HepG2 (cell line): ENCODE data around the gene MMP23B. TPM values are rescaled to one million over a fixed set of nuclear protein-coding genes. Genes with fewer than 3 reads are reported as not detected.

Source experiments
- ATAC-seq: fragments of 200-7000 bp; cut with Tn5 transposase; 3 replicates; pipeline ENCODE4 v1.9.1; 2020; ENCODE audit warnings: mild to moderate bottlenecking, moderate library complexity
- BruUV-seq: library from RNA; stranded (reverse); fragments of 400-500 nt; replicated peaks from 2 replicates; lab custom pipeline; 2021; lab: Mats Ljungman, UMichigan
- CTCF ChIA-PET: fragments of 300-600 bp; formaldehyde crosslinking; extraction: SDS; loops from one replicate; lab custom pipeline; 2021; ENCODE audit warnings: low total read pairs, inconsistent platforms, low intra/inter-chr PET ratio; lab: Yijun Ruan, JAX
- POLR2A ChIA-PET: fragments of 350-600 bp; sonication (Branson Sonifier 250); formaldehyde crosslinking; loops from one replicate; lab custom pipeline; 2020; ENCODE audit warnings: antibody characterized with exemption, inconsistent platforms; lab: Yijun Ruan, JAX
- DNase-seq: peaks from one replicate; pipeline ENCODE4 v3.0.0-alpha.2; 2015; ENCODE audit warnings: low spot score
- FAIRE-seq: peaks from 3 replicates; lab custom pipeline; 2011; peaks lifted over from hg19 to GRCh38; lab: Jason Lieb, UNC
- H2AFZ ChIP-seq: one replicate; pipeline ENCODE4 v1.6.1; 2011; ENCODE audit warnings: low read length, inconsistent platforms
- H3K27ac ChIP-seq: fragments of 300-600 bp; 3 replicates; pipeline ENCODE4 v1.8.0; 2011; ENCODE audit warnings: mixed run types, mild to moderate bottlenecking, mixed read lengths, low read length, inconsistent platforms; ENCODE audit not compliant: insufficient read depth; ENCODE audit errors: extremely low read length
- H3K27me3 ChIP-seq, 2 experiments: fragments of 200-600 bp in 1 of 2; 2 replicates in 1 of 2; 3 replicates in 1 of 2; pipeline versions ENCODE4 v1.6.0 to v1.8.0; 2011; ENCODE audit warnings: low read length in 2 of 2, mild to moderate bottlenecking in 2 of 2, moderate library complexity in 2 of 2, inconsistent platforms in 1 of 2; ENCODE audit not compliant: insufficient read depth in 2 of 2, control insufficient read depth in 1 of 2
- H3K36me3 ChIP-seq, 2 experiments: fragments of 200-600 bp in 1 of 2; replicated peaks in 1 of 2; 2 replicates in 1 of 2; 3 replicates in 1 of 2; pipeline versions ENCODE4 v1.5.1 to v1.8.0; 2011; ENCODE audit warnings: low read length in 2 of 2, inconsistent platforms in 1 of 2; ENCODE audit not compliant: insufficient read depth in 2 of 2, control insufficient read depth in 1 of 2
- H3K4me1 ChIP-seq: 2 replicates; pipeline ENCODE4 v1.5.1; 2012; ENCODE audit warnings: low read length, inconsistent platforms; ENCODE audit not compliant: insufficient read depth
- H3K4me2 ChIP-seq: 2 replicates; pipeline ENCODE4 v1.6.0; 2011; ENCODE audit warnings: low read depth, low read length, inconsistent platforms
- H3K4me3 ChIP-seq, 3 experiments: fragments of 200-600 bp in 1 of 3; sonication (generic), shearing (Covaris generic) in 1 of 3; replicated peaks in 1 of 3; 2 replicates each; pipeline ENCODE4 v1.5.1; 2011 to 2016; ENCODE audit warnings: low read length in 3 of 3, inconsistent platforms in 2 of 3, low read depth in 2 of 3, mild to moderate bottlenecking in 2 of 3, control low read depth in 1 of 3, mixed read lengths in 1 of 3; ENCODE audit not compliant: insufficient read depth in 1 of 3
- H3K79me2 ChIP-seq: one replicate; pipeline ENCODE4 v1.6.1; 2011; ENCODE audit warnings: low read length, inconsistent platforms; ENCODE audit not compliant: insufficient read depth
- H3K9ac ChIP-seq: 2 replicates; pipeline ENCODE4 v1.6.0; 2011; ENCODE audit warnings: mild to moderate bottlenecking, low read depth, low read length, inconsistent platforms; ENCODE audit not compliant: insufficient read depth
- H3K9me3 ChIP-seq: 2 replicates; pipeline ENCODE4 v1.5.1; 2012; ENCODE audit warnings: mild to moderate bottlenecking, low read length
- H4K20me1 ChIP-seq: 2 replicates; pipeline ENCODE4 v1.6.0; 2011; ENCODE audit warnings: inconsistent platforms, mild to moderate bottlenecking, low read length, moderate library complexity; ENCODE audit not compliant: insufficient read depth
- ASH2L ChIP-seq: fragments of 300-600, 200-600 bp; sonication (generic); IDR thresholded peaks from 2 replicates; pipeline ENCODE4 v1.7.0; 2017; ENCODE audit warnings: low read depth, mild to moderate bottlenecking, moderate library complexity, mixed read lengths, low read length; ENCODE audit not compliant: insufficient read length
- HCFC1 ChIP-seq: fragments of 150-350 bp; IDR thresholded peaks from 2 replicates; pipeline ENCODE4 v1.6.1; 2014; ENCODE audit warnings: low read depth, low read length
- HES4 ChIP-seq: sonication (generic); formaldehyde crosslinking; IDR thresholded peaks from 2 replicates; pipeline ENCODE4 v1.9.0; 2021; ENCODE audit warnings: mild to moderate bottlenecking, missing genetic modification reagents, borderline replicate concordance
- ISL2 ChIP-seq: sonication (generic); formaldehyde crosslinking; IDR thresholded peaks from 2 replicates; pipeline ENCODE4 v1.5.0; 2020; ENCODE audit warnings: missing genetic modification reagents
- KDM5A ChIP-seq: fragments of 200-600 bp; sonication (generic); IDR thresholded peaks from 2 replicates; pipeline ENCODE4 v1.7.0; 2018; ENCODE audit warnings: antibody characterized with exemption, mild to moderate bottlenecking, low read length, borderline replicate concordance
- MED1 ChIP-seq: sonication (generic); formaldehyde crosslinking; IDR thresholded peaks from 2 replicates; pipeline ENCODE4 v1.4.0; 2020; ENCODE audit warnings: missing genetic modification reagents
- NR2F1 ChIP-seq, 2 experiments: fragments of 450-650 bp in 1 of 2; formaldehyde crosslinking in 1 of 2; IDR thresholded peaks; 2 replicates each; pipeline versions ENCODE4 v1.5.0 to v1.6.1; 2016 to 2020; ENCODE audit warnings: mild to moderate bottlenecking in 1 of 2, missing compliant biosample characterization in 1 of 2, missing genetic modification reagents in 1 of 2, moderate library complexity in 1 of 2
- TMF1 ChIP-seq: sonication (generic); formaldehyde crosslinking; IDR thresholded peaks from 2 replicates; pipeline ENCODE4 v1.8.1; 2022; ENCODE audit warnings: low read depth, missing genetic modification reagents
- ZFY ChIP-seq: sonication (generic); formaldehyde crosslinking; IDR thresholded peaks from 2 replicates; pipeline ENCODE4 v1.4.0; 2020; ENCODE audit warnings: missing genetic modification reagents
- ZNF672 ChIP-seq: sonication (generic); formaldehyde crosslinking; IDR thresholded peaks from 2 replicates; pipeline ENCODE4 v1.8.1; 2022; ENCODE audit warnings: missing genetic modification reagents
- ZNF746 ChIP-seq: sonication (generic); formaldehyde crosslinking; IDR thresholded peaks from 2 replicates; pipeline ENCODE4 v1.8.0; 2022; ENCODE audit warnings: mild to moderate bottlenecking, missing genetic modification reagents
- ZNF777 ChIP-seq: sonication (generic); formaldehyde crosslinking; IDR thresholded peaks from 2 replicates; pipeline ENCODE4 v1.4.0; 2020; ENCODE audit warnings: missing genetic modification reagents
- WGBS: methylation state at CpG from one replicate; pipeline ENCODE4 v1.1.6; 2017; ENCODE audit warnings: low lambda C conversion rate; 5-methylcytosine and 5-hydroxymethylcytosine counted together
- in situ Hi-C: cut with HindIII; loops from 2 replicates; pipeline ENCODE4 v1.10.0; 2017; ENCODE audit warnings: low pct_unique_long_range_greater_than_20kb; ENCODE audit not compliant: extremely low pct_ligation_motif_present
- intact Hi-C: fragments of 100-400 bp; cut with micrococcal nuclease; formaldehyde crosslinking; loops from one replicate; pipeline ENCODE4 v1.10.0; 2022; ENCODE audit not compliant: unreplicated experiment
- polyA plus RNA-seq, 8 experiments: library from polyadenylated mRNA; depleted of rRNA in 3 of 8; stranded (reverse) in 7 of 8; unstranded in 1 of 8; fragments of >200 nt; fragmentation: Illumina TruSeq in 4 of 8; extraction: Trizol in 4 of 8; gene quantifications; 2 replicates each; pipeline versions ENCODE4 v1.2.1 to v1.2.3, GENCODE V29; 2011 to 2016; ENCODE audit warnings: low read depth in 4 of 8, missing spikeins in 1 of 8, mixed read lengths in 1 of 8; ENCODE audit not compliant: insufficient read depth in 1 of 8
- total RNA-seq, 5 experiments: library from RNA; depleted of rRNA; stranded (reverse); fragments of >200 nt; fragmentation: Illumina TruSeq; extraction: Trizol; gene quantifications; 2 replicates each; pipeline ENCODE4 v1.2.3, GENCODE V29; 2016; ENCODE audit warnings: low read depth in 1 of 5
- TF ChIP-seq, protein P1 (sequence below): sonication (generic); formaldehyde crosslinking; IDR thresholded peaks from 2 replicates; pipeline ENCODE4 v1.8.0; 2022; ENCODE audit warnings: mild to moderate bottlenecking, missing genetic modification reagents, moderate library complexity
- TF ChIP-seq, protein P2 (sequence below): sonication (generic); formaldehyde crosslinking; IDR thresholded peaks from 2 replicates; pipeline ENCODE4 v1.5.0; 2020; ENCODE audit warnings: missing genetic modification reagents, mild to moderate bottlenecking, borderline replicate concordance
- TF ChIP-seq, protein P3 (sequence below): sonication (generic); formaldehyde crosslinking; IDR thresholded peaks from 2 replicates; pipeline ENCODE4 v1.8.1; 2023; ENCODE audit warnings: mild to moderate bottlenecking, inconsistent platforms, moderate library complexity, missing genetic modification reagents, borderline replicate concordance
- TF ChIP-seq, protein P4 (sequence below): sonication (generic); formaldehyde crosslinking; IDR thresholded peaks from 2 replicates; pipeline ENCODE4 v1.8.0; 2022; ENCODE audit warnings: mild to moderate bottlenecking, missing genetic modification reagents; ENCODE audit not compliant: insufficient replicate concordance

Gene MMP23B
- total and polyA plus RNA-seq, 2 of the 13 experiments (the other 11 are each of a cell fraction or from before 2014, with no cell fraction given), result 0.61 to 0.75 TPM

DNA sequence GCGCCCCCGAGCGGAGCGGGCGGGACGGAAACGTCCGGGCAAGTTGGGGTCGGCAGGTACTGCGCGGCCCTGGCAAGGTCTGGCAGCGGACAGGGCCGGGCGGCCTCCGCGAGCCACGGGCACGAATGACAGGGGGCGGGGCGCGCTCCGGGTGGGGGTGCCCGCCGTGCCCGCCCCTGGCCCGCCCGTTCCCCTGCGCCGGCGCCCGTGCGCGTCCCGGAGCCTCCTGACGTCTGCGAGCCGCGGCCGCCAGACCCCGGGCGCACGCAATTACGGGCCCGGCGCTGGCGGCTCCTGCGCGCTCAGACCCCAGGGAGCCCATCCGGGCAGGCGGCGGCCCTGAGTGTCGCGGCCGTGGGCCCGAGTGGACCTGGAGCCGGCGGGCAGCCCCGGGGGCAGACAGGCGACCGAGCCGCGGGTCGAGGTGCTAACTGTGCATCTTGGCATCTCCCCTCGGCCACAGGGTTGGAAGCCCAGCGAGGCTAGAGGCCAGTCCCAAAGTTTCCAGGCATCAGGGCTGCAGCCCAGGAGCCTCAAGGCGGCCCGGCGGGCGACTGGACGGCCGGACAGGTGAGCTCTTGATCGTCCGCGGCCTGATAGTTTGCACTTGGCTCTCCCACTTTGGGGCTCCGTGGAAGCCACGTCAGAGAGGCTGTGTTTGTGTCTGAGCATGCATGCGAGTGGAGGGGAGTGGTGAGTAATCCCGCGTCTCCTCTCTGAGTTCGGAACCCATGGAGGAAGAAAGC, 15.8 kb upstream of the MMP23B start:
- ChIA-PET POLR2A (interaction anchor here (0.8 to 3.3 kb wide), 7 partner anchors 19 to 183 kb away, joined by 3 to 29 read pairs (median 4); no protein-coding TSS in a partner anchor), CTCF (no interaction called here)
- H3K27ac ChIP-seq, result peak overlapping the region; percentile 99
- peaks cover 1 to 14% of the 10 kb centered on the region in 2 experiments; a peak in 2 of 5 replicates for H3K36me3 ChIP-seq
- intact Hi-C loops, result no loop called here
- peaks cover 36% of the 10 kb centered on the region for H3K4me1 ChIP-seq
- in situ Hi-C loops, result loop anchor here (5.0 kb wide), 1 partner anchor 39 kb away; no protein-coding TSS in a partner anchor
- ATAC-seq (peak; percentile 1; the same call in 2 of the 3 replicates), DNase-seq (no peak), FAIRE-seq (no peak)
- H3K9ac ChIP-seq, result peak overlapping the region; percentile 100
- WGBS, result no CpG with 5 or more reads among the region's 80 CpGs
- BruUV-seq, result no TSS peak
- H3K9me3 ChIP-seq, result no peaks in the 10 kb centered on the region
- H3K27me3 ChIP-seq, result no peaks in the 10 kb centered on the region; a peak in 1 of 5 replicates
- no peak overlapping the region for H2AFZ ChIP-seq
- H4K20me1 ChIP-seq, result peaks cover 8% of the 10 kb centered on the region; the same call in 1 of the 2 replicates
- peak overlapping the region; percentile 91 for H3K4me2 ChIP-seq
- peak overlapping the region; percentile 90 to 100 (median 98) for H3K4me3 ChIP-seq
- peaks cover 18% of the 10 kb centered on the region for H3K79me2 ChIP-seq
- no peak for TF ChIP-seq NR2F1 (CRISPR knock-in tag; IDR thresholded peaks at IDR 0.05)
- TF ChIP-seq TMF1 (CRISPR knock-in tag), result 0 out of 2 replicates have a peak, but pooled peaks have one; percentile 3
- TF ChIP-seq KDM5A, result 0 out of 2 replicates have a peak, but pooled peaks have one; percentile 8
- no peak for TF ChIP-seq MED1 (CRISPR knock-in tag)
- 0 out of 2 replicates have a peak, but pooled peaks have one; percentile 10 for TF ChIP-seq ZNF746
- TF ChIP-seq HES4, result no peak
- TF ChIP-seq, protein P1, sequence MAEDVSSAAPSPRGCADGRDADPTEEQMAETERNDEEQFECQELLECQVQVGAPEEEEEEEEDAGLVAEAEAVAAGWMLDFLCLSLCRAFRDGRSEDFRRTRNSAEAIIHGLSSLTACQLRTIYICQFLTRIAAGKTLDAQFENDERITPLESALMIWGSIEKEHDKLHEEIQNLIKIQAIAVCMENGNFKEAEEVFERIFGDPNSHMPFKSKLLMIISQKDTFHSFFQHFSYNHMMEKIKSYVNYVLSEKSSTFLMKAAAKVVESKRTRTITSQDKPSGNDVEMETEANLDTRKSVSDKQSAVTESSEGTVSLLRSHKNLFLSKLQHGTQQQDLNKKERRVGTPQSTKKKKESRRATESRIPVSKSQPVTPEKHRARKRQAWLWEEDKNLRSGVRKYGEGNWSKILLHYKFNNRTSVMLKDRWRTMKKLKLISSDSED, result no peak
- peak; percentile 5 for TF ChIP-seq ASH2L
- TF ChIP-seq ZFY (CRISPR knock-in tag), result peak; percentile 13; the same call in 1 of the 2 replicates
- TF ChIP-seq HCFC1, result no peak
- peak; percentile 36; the same call in 1 of the 2 replicates for TF ChIP-seq ZNF777 (CRISPR knock-in tag)
- TF ChIP-seq, protein P2, sequence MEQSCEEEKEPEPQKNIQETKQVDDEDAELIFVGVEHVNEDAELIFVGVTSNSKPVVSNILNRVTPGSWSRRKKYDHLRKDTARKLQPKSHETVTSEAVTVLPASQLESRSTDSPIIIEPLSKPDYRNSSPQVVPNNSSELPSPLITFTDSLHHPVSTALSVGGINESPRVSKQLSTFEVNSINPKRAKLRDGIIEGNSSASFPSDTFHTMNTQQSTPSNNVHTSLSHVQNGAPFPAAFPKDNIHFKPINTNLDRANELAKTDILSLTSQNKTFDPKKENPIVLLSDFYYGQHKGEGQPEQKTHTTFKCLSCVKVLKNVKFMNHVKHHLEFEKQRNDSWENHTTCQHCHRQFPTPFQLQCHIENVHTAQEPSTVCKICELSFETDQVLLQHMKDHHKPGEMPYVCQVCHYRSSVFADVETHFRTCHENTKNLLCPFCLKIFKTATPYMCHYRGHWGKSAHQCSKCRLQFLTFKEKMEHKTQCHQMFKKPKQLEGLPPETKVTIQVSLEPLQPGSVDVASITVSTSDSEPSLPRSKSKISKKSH, result 0 out of 2 replicates have a peak, but pooled peaks have one; percentile 10
- no peak for TF ChIP-seq ZNF672
- no peak for TF ChIP-seq ISL2 (CRISPR knock-in tag)
- TF ChIP-seq, protein P3, sequence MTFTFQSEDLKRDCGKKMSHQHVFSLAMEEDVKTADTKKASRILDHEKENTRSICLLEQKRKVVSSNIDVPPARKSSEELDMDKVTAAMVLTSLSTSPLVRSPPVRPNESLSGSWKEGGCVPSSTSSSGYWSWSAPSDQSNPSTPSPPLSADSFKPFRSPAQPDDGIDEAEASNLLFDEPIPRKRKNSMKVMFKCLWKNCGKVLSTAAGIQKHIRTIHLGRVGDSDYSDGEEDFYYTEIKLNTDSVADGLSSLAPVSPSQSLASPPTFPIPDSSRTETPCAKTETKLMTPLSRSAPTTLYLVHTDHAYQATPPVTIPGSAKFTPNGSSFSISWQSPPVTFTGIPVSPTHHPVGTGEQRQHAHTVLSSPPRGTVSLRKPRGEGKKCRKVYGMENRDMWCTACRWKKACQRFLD (CRISPR knock-in tag), result 0 out of 2 replicates have a peak, but pooled peaks have one; percentile 13
- TF ChIP-seq, protein P4, sequence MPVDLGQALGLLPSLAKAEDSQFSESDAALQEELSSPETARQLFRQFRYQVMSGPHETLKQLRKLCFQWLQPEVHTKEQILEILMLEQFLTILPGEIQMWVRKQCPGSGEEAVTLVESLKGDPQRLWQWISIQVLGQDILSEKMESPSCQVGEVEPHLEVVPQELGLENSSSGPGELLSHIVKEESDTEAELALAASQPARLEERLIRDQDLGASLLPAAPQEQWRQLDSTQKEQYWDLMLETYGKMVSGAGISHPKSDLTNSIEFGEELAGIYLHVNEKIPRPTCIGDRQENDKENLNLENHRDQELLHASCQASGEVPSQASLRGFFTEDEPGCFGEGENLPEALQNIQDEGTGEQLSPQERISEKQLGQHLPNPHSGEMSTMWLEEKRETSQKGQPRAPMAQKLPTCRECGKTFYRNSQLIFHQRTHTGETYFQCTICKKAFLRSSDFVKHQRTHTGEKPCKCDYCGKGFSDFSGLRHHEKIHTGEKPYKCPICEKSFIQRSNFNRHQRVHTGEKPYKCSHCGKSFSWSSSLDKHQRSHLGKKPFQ (CRISPR knock-in tag), result peak; percentile 46
